ENCODE measurements around the gene C9orf85. TPM values are rescaled to one million over a fixed set of nuclear protein-coding genes. Genes with fewer than 3 reads are reported as not detected.

Gene C9orf85
- total and polyA plus RNA-seq, 2 of the 8 experiments (the other 6 are each of a cell fraction or from before 2014, with no cell fraction given) = 6.3 to 14.5 TPM

DNA sequence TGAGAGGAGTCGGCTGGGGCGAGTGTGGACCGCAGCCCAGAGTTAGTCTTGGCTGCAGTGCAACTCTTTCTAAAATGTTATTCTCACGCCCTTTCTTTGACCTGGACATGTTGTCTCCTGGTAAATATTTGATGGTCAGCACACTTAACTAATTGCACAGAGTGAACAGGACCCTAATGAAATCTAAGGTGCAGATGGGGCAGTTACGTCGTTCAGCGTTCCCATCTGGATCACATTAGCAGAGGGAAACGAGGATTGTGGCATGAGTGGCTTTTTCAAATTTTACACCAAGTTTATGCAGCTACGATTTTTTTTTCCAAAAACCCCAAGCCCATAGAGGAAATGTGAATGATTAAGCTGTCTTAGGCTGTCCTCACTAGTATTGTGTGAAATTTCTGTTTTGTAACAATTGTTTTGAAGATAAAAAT lies 483 bp downstream of the C9orf85 start:
- DNase-seq (ENCODE audit: low read depth in 1 of 2, low spot score in 2 of 2) (no peak), FAIRE-seq (no peak)
- no peak overlapping the region for H2AK5ac ChIP-seq (ENCODE audit: low read depth, low read length)
- no peak overlapping the region for H2BK120ac ChIP-seq (replicated peaks; ENCODE audit: low read depth, low read length)
- POLR2A ChIA-PET (ENCODE audit: partially characterized antibody) = interaction anchor here (1.0 to 3.6 kb wide), 19 partner anchors 10 to 273 kb away, joined by 3 to 73 read pairs (median 5); no protein-coding TSS in a partner anchor
- H2BK12ac ChIP-seq (ENCODE audit: low read depth, low read length) = no peak overlapping the region
- H3K36me3 ChIP-seq (ENCODE audit: control insufficient read depth in 2 of 4, insufficient read depth in 4 of 4, low read length in 3 of 4) = no peaks in the 10 kb centered on the region
- H3K4me2 ChIP-seq (ENCODE audit: insufficient read depth in 1 of 2, low read depth in 2 of 2, low read length in 2 of 2) = peak overlapping the region; percentile 67 to 89
- H3K4me3 ChIP-seq (ENCODE audit: extremely low read depth in 1 of 4, insufficient read depth in 2 of 4, low read depth in 3 of 4, low read length in 4 of 4) = peak overlapping the region; percentile 81 to 98 (median 90)
- peaks cover 0 to 10% (median 1%) of the 10 kb centered on the region in 4 experiments; a peak in 4 of 7 replicates for H3K4me1 ChIP-seq (replicated peaks in 1 of 4; ENCODE audit: control insufficient read depth in 3 of 4, insufficient read depth in 4 of 4, low read length in 3 of 4)
- no peaks in the 10 kb centered on the region for H3K27me3 ChIP-seq (replicated peaks in 1 of 4; ENCODE audit: control insufficient read depth in 3 of 4, extremely low read depth in 1 of 4, insufficient read depth in 3 of 4, low read length in 3 of 4)
- H3K23ac ChIP-seq (ENCODE audit: insufficient read length) = no peak overlapping the region
- CTCF ChIA-PET (ENCODE audit: partially characterized antibody) = interaction anchor here (0.8 to 1.4 kb wide), 3 partner anchors 9 to 105 kb away, joined by 3 to 4 read pairs (median 3); no protein-coding TSS in a partner anchor
- TF ChIP-seq BACH1 (IDR thresholded peaks at IDR 0.05; ENCODE audit: low read length) (no peak), SIN3A (conservative IDR thresholded peaks at IDR 0.05 in 1 of 2, IDR thresholded peaks at IDR 0.05 in 1 of 2; ENCODE audit: low read depth in 1 of 2, low read length in 2 of 2) (no peak), SIRT6 (IDR thresholded peaks at IDR 0.05; ENCODE audit: low read length) (no peak), SAP30 (IDR thresholded peaks at IDR 0.05; ENCODE audit: insufficient read depth, insufficient replicate concordance, low read length) (peak; percentile 15), CBX5 (IDR thresholded peaks at IDR 0.05; ENCODE audit: low read depth, low read length) (no peak), TBP (IDR thresholded peaks at IDR 0.05; ENCODE audit: low read depth, low read length) (no peak), EGR1 (IDR thresholded peaks at IDR 0.05; ENCODE audit: borderline replicate concordance, low read depth, low read length) (no peak)
- no peak overlapping the region for H4K91ac ChIP-seq (replicated peaks; ENCODE audit: insufficient read length, low read length)
- H3K79me1 ChIP-seq (ENCODE audit: low read depth, low read length) = no peaks in the 10 kb centered on the region; the same call in 1 of the 2 replicates
- no peak overlapping the region for H4K8ac ChIP-seq (ENCODE audit: extremely low read depth, insufficient read depth, low read length)
- H3K56ac ChIP-seq (replicated peaks; ENCODE audit: insufficient read length, low read depth, low read length) = no peak overlapping the region
- peak overlapping the region in 3 of 4 experiments; percentile 56 to 77 (median 59); a peak in 6 of 7 replicates for H3K9ac ChIP-seq (replicated peaks in 1 of 4; ENCODE audit: extremely low read depth in 1 of 4, low read depth in 3 of 4, low read length in 3 of 4)
- no peak overlapping the region for H2AFZ ChIP-seq (ENCODE audit: low read length)
- peaks cover 8% of the 10 kb centered on the region for H3K23me2 ChIP-seq (ENCODE audit: low read depth, low read length)
- no peak overlapping the region for H3K4ac ChIP-seq (replicated peaks; ENCODE audit: insufficient read length, low read depth, low read length)
- peaks cover 10 to 15% of the 10 kb centered on the region in 2 experiments for H4K20me1 ChIP-seq (replicated peaks in 1 of 2; ENCODE audit: control insufficient read depth in 1 of 2, insufficient read depth in 2 of 2, low read length in 2 of 2)
- 8% methylated on average over 9 of the region's 9 CpGs; no CpG with 5 or more reads in 1 of the 2 experiments for WGBS, 2 experiments (ENCODE audit: extremely low coverage in 1 of 2, insufficient coverage in 1 of 2, insufficient read length in 1 of 2, insufficient replicate concordance in 2 of 2, low coverage in 1 of 2, low lambda C conversion rate in 2 of 2, missing lambda C conversion rate in 1 of 2)
- H3K14ac ChIP-seq (ENCODE audit: insufficient read length) = no peak overlapping the region
- no peak overlapping the region for H4K5ac ChIP-seq (ENCODE audit: insufficient read length, low read depth, low read length)
- peak overlapping the region; percentile 85 for H2BK5ac ChIP-seq (ENCODE audit: low read depth, low read length)
- no peak overlapping the region for H2BK15ac ChIP-seq (ENCODE audit: low read length)
- H3K9me3 ChIP-seq (ENCODE audit: insufficient read depth in 2 of 2, low read depth in 1 of 2, low read length in 1 of 2) = no peaks in the 10 kb centered on the region
- peak overlapping the region; percentile 68; the same call in 1 of the 2 replicates for H3K18ac ChIP-seq (ENCODE audit: extremely low read depth, low read length)
- peaks cover 55 to 94% of the 10 kb centered on the region in 2 experiments for H3K79me2 ChIP-seq (ENCODE audit: control insufficient read depth in 1 of 2, insufficient read depth in 2 of 2, low read length in 2 of 2)
- H3K27ac ChIP-seq (ENCODE audit: low read depth, low read length) = 0 out of 2 replicates have a peak overlapping the region, but pooled peaks have one; percentile 30
- 0 out of 2 replicates have a peak overlapping the region, but pooled peaks have one; percentile 64 for H2BK20ac ChIP-seq (ENCODE audit: low read length)
